Mucosa of descending colon (tissue), 3 donors: ENCODE results near the gene NTNG1. TPM values are rescaled to one million over a fixed set of nuclear protein-coding genes. Genes with fewer than 3 reads are reported as not detected.

ENCODE experiments used
- ATAC-seq: fragments of 200-7000 bp; cut with Tn5 transposase; one replicate; pipeline ENCODE4 v1.9.1; 2020; ENCODE audit warnings: mild to moderate bottlenecking, moderate library complexity
- DNase-seq, 3 donors: peaks; one replicate each; pipeline ENCODE4 v3.0.0-alpha.2; 2020
- H3K36me3 ChIP-seq: fragments of 200-600 bp; one replicate; pipeline ENCODE4 v1.8.0; 2021; ENCODE audit warnings: low read depth, mild to moderate bottlenecking
- H3K4me1 ChIP-seq: fragments of 200-600 bp; one replicate; pipeline ENCODE4 v1.8.0; 2021; ENCODE audit warnings: low read depth, mild to moderate bottlenecking
- H3K4me3 ChIP-seq: fragments of 200-600 bp; one replicate; pipeline ENCODE4 v1.8.0; 2021; ENCODE audit warnings: mild to moderate bottlenecking
- H3K9me3 ChIP-seq: fragments of 200-600 bp; one replicate; pipeline ENCODE4 v1.8.0; 2021; ENCODE audit warnings: mild to moderate bottlenecking
- CTCF ChIP-seq: fragments of 200-600 bp; IDR thresholded peaks from one replicate; pipeline ENCODE4 v1.8.0; 2022; ENCODE audit warnings: antibody characterized with exemption, mild to moderate bottlenecking
- intact Hi-C, 2 donors: fragments of 100-400 bp; cut with DNase I in 1 of 2; cut with micrococcal nuclease in 1 of 2; formaldehyde crosslinking; loops; one replicate each; pipeline versions ENCODE4 v1.11.0 to v1.11.1; 2022; cut with DNase I, micrococcal nuclease
- total RNA-seq, 3 donors: library from RNA; stranded (reverse); fragmentation: NEBNext Ultra II Directional in 2 of 3; extraction: Animal tissue kit (Norgen Biotek cat#: 25700) in 2 of 3; gene quantifications; one replicate each; pipeline versions ENCODE4 v1.2.1 to v1.2.4, GENCODE V29; 2021 to 2023
- donor health status: DM: no; HTN: no; CAD: no; lungs with moderate emphysema.
- donor health status: DM: no; HTN: no; CAD: no.
- donor health status: DM: no; HTN: yes; CAD: no.

The NTNG1 gene
- total RNA-seq, 3 donors from 2014 or later = 0.23 to 2.5 (median 1.3) TPM

DNA sequence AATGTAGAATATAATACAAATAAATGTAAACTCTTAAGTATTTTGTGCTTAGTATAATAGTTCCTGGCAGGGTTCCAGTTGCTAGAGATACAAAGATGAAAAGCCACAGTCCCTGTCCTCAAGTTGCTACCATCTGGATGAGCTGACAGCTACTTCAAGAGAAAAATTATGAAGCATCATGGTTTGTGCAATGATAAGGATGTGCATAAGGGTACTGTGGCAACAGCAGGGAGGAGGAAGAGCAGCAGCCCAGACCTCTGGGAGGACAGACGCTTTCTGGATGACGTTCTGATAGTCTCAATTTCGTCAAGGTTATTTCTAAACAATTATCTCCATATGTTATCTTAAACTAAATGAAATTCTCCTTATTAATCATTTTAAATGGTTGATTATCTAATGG lies 198.9 kb downstream of the NTNG1 start:
- intact Hi-C loops = no loop called here
- H3K4me3 ChIP-seq = no peak overlapping the region
- no peak for TF ChIP-seq CTCF
- DNase-seq = no peak
- no peaks in the 10 kb centered on the region for H3K36me3 ChIP-seq
- no peaks in the 10 kb centered on the region for H3K4me1 ChIP-seq
- ATAC-seq = no peak
- H3K9me3 ChIP-seq = no peaks in the 10 kb centered on the region

GRCh38 chr1:107342316-107342715 lies 201.5 kb downstream of the NTNG1 start:
- no peak for TF ChIP-seq CTCF
- no peak for DNase-seq
- no peaks in the 10 kb centered on the region for H3K9me3 ChIP-seq
- H3K4me3 ChIP-seq = no peak overlapping the region
- H3K36me3 ChIP-seq = no peaks in the 10 kb centered on the region
- ATAC-seq = no peak
- intact Hi-C loops = no loop called here
- H3K4me1 ChIP-seq = no peaks in the 10 kb centered on the region

DNA sequence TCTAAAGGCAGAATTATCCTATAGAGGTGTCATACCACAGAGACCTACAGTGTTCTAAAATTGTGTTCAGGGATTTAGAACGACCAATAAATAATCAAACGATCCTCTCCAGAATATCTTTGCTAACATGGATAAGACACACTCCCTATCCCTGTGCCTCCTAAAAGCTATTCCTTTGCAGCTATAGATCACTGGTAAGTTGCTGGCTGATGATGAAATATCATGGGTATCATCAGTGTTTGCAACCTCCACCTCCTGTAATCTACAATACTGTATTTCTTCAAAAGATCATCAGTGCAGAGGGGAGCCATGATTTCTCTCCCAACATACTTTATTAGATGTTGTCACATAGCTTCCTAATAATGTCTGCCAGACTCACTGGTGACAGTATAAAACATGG lies 201.9 kb downstream of the NTNG1 start:
- no peak for DNase-seq
- H3K4me3 ChIP-seq = no peak overlapping the region
- no peaks in the 10 kb centered on the region for H3K9me3 ChIP-seq
- intact Hi-C loops = no loop called here
- no peak for TF ChIP-seq CTCF
- H3K4me1 ChIP-seq = no peaks in the 10 kb centered on the region
- no peak for ATAC-seq
- no peaks in the 10 kb centered on the region for H3K36me3 ChIP-seq

DNA sequence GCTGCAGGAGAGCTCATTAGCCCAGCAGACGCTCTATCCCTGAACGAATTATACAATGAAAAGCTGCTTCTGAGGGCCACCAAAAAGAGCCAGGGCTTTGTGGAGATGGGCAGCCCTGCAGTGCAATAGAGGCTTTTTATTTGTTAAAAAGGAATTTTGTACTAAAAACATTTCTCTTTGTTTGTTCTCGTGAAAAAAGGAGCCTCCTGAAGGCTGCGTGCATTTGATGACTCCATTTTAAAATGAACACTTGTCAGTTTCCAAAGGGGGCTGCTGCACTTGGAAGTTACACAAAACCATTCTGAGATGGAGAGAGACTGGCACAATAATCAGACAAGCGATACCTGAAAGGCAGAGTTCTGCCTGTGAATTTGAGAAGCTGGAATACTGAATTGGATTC lies 202.8 kb downstream of the NTNG1 start:
- no peak for TF ChIP-seq CTCF

GRCh38 chr1:107344268-107344760 lies 203.5 kb downstream of the NTNG1 start:
- no peak for ATAC-seq
- no peaks in the 10 kb centered on the region for H3K36me3 ChIP-seq

More for the DNA sequence above, 202.8 kb downstream of the NTNG1 start:
- intact Hi-C loops = no loop called here
- Histone ChIP-seq H3K4me3 (no peak overlapping the region), H3K9me3 (no peaks in the 10 kb centered on the region), H3K4me1 (no peaks in the 10 kb centered on the region), H3K36me3 (no peaks in the 10 kb centered on the region)
- DNase-seq (no peak), ATAC-seq (no peak)

More at GRCh38 chr1:107344268-107344760, 203.5 kb downstream of the NTNG1 start:
- no peaks in the 10 kb centered on the region for H3K9me3 ChIP-seq
- intact Hi-C loops = no loop called here
- DNase-seq = no peak
- no peak for TF ChIP-seq CTCF
- no peaks in the 10 kb centered on the region for H3K4me1 ChIP-seq
- H3K4me3 ChIP-seq = no peak overlapping the region
